NCI-H2081 treated with DMSO at 0.1 percent for 48 hours (cell line): ENCODE data around the gene HIF3A.
"Not testable (repeated sequence)": the region's sequence is repeated elsewhere in the genome, so short reads cannot be mapped to it uniquely, and the experiment has no call there.

Source experiments
- DNase-seq: peaks from one replicate; lab custom pipeline; 2025; lab: John Stamatoyannopoulos, UW

The HIF3A gene

GRCh38 chr19:46296722-46297461 is at the start of gene HIF3A:
Gene HIF3A (plus strand): TSS chr19:46297042. CDS start chr19:46297077, 35 bp downstream.
- no peak for DNase-seq

- DNase-seq, result no peak
These were observed 46.6 kb upstream of the HIF3A start for GRCh38 chr19:46250076-46250735.

GRCh38 chr19:46251416-46251815 is 45.4 kb upstream of the HIF3A start:
- no peak for DNase-seq

GRCh38 chr19:46254776-46255175 is 42.1 kb upstream of the HIF3A start:
- no peak for DNase-seq

GRCh38 chr19:46256855-46257254 is 40.0 kb upstream of the HIF3A start:
- DNase-seq, result no peak

GRCh38 chr19:46261501-46261900 is 35.3 kb upstream of the HIF3A start:
- DNase-seq, result not testable (repeated sequence)

- not testable (repeated sequence) for DNase-seq
These were observed 34.1 kb upstream of the HIF3A start for GRCh38 chr19:46262684-46263296.

- DNase-seq, result not testable (repeated sequence)
These were observed 32.0 kb upstream of the HIF3A start for GRCh38 chr19:46264801-46265200.

GRCh38 chr19:46265217-46265828 is 31.5 kb upstream of the HIF3A start:
- DNase-seq, result no peak

GRCh38 chr19:46269101-46269500 is 27.7 kb upstream of the HIF3A start:
- DNase-seq, result no peak

GRCh38 chr19:46270521-46271256 is 26.2 kb upstream of the HIF3A start:
- DNase-seq, result no peak

GRCh38 chr19:46271481-46272197 is 25.2 kb upstream of the HIF3A start:
- DNase-seq, result no peak

GRCh38 chr19:46273931-46274330 is 22.9 kb upstream of the HIF3A start:
- not testable (repeated sequence) for DNase-seq

- DNase-seq, result no peak
These were observed 17.7 kb upstream of the HIF3A start for GRCh38 chr19:46279177-46279576.

GRCh38 chr19:46283771-46284170 is 13.1 kb upstream of the HIF3A start:
- DNase-seq, result no peak

GRCh38 chr19:46284635-46285034 is 12.2 kb upstream of the HIF3A start:
- no peak for DNase-seq

GRCh38 chr19:46287585-46287984 is 9.3 kb upstream of the HIF3A start:
- DNase-seq, result no peak

GRCh38 chr19:46288896-46289588 is 7.8 kb upstream of the HIF3A start:
- no peak for DNase-seq

- no peak for DNase-seq
These were observed 6.9 kb upstream of the HIF3A start for GRCh38 chr19:46289724-46290619.

GRCh38 chr19:46291829-46292228 is 5.0 kb upstream of the HIF3A start:
- no peak for DNase-seq
